Ureter (tissue), 1 donor: Measurements from ENCODE around the gene MRPL2. TPM values are rescaled to one million over a fixed set of nuclear protein-coding genes. Genes with fewer than 3 reads are reported as not detected.

Source experiments
- DNase-seq: peaks from one replicate; pipeline ENCODE4 v3.0.0-alpha.2; 2020; ENCODE audit warnings: low spot score
- total RNA-seq: library from RNA; stranded (reverse); gene quantifications from one replicate; pipeline ENCODE4 v1.2.4, GENCODE V29; 2023
- donor health status: DM: yes; HTN: yes; CAD: no.

Gene MRPL2
- total RNA-seq = 33.0 TPM

DNA sequence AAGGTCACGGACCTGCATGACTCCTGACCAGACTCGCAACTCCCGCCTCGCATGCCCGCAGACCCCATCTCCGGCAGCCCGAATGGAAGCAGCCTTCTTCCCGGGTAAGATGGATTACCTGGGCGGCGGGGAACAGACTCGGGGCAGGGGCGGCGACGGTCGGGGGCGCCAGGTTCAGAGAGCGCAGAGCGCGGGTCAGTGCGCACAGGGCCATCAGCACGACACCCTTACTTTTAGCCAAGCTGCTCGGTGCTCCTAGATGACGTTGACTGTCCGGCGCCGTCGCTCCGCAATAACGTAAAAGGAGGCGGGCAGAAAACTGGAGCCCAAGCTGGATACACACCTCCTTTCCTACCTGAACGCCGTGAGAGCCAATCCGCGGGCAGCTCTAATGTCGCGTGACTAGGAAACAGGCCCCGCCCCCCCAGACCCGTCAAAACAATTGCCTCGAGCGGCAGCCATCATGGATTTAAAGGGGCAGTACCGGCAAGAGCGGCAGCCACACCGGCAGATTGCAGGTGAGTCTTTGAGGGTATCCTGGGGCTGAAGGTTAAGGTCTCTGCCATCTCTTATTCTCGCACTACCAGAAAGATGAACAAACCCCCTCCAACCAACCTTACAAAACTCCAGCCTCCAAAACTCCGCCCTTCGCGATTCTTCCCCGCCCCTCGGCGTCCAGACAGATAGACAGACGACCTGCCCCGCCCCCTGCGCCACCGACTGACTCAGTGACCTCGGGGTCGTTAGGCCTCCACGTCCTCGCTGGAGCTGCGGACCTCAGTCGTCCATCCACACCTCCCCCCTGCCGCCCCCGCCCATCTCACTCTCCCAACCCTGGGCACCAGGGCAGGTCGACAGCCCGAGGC lies at the start of gene MRPL2, which contains the start of gene KLC4:
MRPL2 (minus strand) TSS at position 267 of the 866 bp plus-strand sequence; CDS start at position 214, 53 bp downstream.
KLC4 (plus strand) TSS at position 464 of the 866 bp plus-strand sequence. CDS start 1,705 bp downstream, outside the sequence.
- peak; percentile 98 for DNase-seq

DNA sequence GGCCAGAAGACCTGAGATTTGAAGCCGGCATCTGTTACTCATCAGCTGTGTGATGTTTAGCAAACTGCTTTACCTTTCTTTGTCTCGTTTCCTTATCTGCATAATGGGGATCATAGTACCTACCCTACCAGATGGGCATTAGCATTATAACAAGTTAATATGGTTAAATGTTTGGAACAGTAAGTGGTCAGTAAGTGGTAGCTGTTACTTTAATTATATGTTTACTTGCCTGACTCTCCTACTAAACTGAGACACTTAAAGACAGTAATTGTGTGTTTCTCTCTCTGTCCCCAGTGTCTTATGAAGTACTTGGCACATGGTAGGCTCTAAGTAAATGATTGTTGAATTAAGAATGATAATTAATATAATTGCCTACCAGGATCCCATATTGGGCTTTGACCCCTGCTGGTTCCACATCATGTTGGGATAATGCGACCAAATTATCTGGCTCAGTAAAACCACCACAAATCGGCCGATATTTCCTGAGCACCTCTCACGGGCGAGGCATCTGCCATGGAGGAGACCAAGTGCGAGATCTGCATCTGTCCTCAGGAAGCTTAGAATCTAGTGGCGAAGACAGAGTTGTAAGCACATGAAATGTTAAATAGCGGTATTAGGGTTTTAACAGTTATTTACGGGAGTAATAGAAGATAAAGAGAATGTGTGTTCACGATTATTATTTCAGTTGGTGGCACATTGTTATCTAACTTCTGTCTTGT lies 48.3 kb upstream of the MRPL2 start:
- DNase-seq = no peak

DNA sequence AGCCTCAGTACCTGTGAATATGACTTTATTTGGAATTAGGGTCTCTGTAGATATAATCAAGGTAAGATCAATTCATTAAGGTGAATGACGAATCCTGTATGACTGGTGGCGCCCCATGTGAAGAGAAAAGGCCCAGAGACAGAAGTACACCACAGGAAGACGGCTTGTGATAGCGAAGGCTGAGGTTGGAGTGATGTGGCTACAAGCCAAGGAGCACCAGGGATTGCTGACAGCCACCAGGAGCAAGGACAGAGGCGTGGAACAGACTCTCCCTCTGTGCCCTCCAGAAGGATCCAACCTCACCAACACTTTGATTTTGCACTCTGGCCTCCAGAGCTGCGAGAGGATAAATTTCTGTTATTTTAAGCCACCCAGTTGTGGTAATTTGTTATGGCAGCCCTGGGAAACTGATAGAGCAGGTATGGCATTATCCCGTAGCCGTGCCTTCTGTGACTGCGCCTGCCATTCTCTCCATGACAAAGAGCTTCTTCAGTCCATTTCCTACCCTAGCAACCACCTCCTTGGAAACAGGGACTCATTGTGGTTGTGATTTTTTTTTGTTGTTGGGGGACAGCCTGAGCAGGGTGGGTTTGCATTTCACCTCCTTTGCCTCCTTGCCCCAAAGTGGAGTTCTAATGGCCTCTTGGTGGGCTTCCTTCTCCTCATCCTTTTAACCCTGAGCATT lies 46.4 kb upstream of the MRPL2 start:
- DNase-seq = no peak

DNA sequence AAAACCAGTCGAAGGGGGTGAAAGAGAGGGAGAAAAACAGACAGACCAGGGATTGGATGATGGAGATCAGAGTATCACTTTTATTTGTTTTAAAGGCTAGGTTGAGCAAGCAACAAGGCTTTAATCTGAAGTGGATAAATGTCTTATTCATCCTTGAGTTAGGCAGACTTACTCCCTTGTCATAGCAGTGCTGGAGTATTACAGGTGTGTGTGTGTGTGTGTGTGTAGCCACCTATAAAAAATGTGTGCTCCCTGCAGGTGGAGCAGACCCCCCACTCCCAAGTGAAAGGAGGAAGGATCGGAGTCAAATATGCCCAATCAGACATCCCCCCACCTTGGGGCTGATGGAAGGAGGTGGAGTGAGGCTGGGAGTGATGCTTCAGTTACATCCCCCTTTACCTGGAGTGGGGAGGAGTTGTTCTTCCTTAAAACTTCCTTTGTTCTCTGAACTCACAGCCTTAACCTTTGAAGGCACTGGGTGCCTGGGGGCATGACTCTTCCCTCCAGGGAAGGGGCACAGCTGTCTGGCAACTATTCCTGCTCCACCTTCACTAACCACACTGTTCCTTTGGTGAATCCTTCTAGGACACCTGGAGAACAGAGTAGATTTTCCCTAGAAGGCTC lies 44.1 kb upstream of the MRPL2 start:
- no peak for DNase-seq

DNA sequence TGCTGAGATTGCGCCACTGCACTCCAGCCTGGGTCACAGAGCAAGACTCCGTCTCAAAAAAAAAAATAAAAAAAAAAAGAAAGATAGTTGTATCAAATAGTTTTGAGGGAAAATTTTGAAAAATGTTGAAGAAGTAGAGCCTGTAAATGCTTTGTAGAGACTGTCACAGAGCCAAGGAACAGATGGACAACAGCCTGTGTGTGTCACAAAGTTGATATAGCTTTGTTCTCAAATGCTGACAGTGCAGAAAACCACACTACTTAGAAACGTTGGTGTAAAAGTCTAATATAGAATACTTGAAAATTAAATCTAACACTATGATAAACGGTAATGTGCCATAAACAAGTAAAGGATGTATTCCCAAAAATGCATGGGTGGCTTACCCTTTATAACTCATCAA lies 42.3 kb upstream of the MRPL2 start:
- no peak for DNase-seq

DNA sequence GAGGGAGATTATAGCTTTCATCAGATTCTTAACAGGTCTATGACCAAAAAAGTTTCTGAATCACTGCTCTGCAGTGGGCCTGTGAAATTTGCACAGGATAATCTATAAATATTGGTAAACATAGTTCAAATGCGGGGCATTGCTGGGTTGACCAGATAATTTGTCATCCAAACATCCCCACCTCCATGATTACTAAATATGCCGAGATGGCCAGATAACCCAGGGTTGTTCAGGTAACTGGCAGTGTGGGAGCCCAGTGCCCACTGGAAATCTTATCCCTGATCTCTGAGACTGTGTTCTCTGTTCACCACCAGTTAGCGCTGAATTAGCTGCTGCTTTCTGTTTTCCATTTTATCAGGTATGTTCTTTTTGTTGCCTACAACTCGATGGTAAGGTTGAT lies 38.3 kb upstream of the MRPL2 start:
- no peak for DNase-seq

DNA sequence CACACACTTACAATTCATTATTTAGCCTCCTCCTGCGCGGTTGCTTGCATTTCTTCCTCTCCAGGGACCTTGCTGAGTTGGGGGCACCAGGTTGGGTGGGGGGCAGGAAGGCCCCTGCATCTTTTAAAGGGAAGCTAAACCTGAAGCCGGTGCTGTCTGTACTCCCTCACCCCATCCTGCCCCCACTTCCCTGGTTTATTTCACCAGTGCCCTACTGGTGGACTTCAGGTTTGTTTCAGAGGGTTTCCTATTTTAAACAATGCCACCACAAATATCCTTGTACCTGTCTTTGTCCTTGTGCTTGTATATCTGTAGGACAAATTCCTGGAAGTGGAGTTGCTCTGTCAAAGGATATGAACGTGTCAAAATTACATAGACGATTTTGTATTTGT lies 37.9 kb upstream of the MRPL2 start:
- no peak for DNase-seq

DNA sequence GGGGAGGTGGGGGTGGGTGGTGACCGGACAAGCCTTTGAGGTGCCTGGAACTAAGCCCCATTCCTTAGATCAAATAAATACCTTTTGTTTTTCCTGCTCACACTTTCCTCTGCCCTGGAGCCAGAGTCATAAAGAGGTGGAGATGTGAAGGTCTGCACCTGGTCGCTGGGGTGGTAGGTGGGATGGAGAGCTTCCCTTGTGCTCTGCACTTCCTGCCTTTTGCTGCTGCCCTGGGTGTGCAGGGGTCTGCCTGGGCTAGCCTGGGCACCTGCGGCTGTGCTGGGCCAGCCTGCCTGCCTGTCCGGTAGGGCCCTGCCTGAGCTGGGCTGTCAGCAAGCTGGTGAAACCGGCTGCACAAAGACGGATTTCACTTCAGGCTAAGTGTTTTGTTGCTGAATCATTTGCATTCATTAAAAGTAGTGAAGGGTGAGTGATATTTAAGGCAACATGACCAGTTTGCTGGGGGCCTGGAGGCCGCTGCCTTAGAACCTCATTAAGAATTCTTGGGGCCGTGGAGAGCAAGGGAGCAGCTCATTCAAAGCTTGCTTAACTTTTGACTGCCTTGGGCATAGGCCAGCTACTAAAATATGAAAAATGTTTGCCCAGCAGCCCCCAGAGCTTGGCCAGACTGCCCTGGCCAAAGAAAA lies 37.3 kb upstream of the MRPL2 start:
- DNase-seq = peak; percentile 62

DNA sequence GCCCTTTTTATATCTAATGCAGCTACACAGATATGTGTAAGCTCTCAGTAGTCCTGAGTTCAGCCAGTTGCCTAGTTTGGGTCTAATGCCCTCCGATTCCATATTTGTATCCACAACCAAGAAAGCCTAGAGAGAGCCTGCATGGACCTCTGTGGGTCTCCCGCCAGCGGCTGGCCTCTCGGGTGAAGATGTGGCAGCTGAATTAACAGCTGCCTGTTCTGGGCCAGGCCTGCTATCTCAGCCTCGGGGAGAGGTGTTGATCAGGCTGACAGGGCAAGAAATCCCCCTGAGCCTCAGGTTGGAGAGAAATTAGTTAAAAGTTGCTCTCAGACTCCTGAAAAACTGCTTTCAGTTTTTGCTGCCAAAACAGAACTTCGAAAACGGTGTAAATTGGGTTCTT lies 36.7 kb upstream of the MRPL2 start:
- no peak for DNase-seq

DNA sequence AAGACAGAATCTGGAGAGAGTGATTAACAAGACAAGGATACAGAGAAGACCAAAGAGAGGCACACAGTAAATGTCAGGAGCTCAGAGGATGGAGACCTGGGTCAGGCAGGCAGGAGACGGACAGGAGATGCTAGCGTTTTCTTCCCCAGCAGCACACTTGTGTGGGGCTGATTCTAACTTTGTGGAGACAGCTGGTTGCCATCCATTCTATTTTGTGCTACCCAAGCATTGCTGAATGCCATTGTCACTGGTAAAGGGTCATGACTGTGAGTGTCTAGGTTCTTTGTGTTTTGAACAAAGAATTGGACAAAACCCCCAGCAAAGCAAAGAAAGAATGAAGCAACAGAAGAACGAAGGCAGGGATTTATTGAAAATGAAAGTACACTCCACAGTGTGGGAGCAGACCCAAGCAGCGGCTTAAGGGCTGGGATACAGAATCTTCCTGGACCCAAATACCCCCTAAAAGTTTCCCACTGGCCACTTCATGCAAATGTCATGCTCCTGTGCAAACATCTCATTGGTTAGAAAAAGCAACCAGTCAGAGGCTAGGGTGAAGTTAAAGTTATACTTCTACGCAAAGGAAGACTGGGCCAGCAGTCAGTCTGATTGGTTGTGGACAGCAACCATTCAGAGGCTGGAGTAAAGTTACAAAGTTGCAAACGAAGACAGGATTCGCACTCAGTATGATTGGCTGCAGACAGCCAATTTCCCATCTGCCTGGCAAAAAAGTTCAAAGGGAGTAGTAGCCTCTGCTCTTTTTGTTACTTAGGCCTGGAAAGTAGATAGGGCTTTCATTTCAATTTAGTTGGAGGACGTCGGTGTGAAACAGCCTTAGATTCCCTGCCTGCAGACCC lies 34.4 kb upstream of the MRPL2 start:
- DNase-seq = no peak

DNA sequence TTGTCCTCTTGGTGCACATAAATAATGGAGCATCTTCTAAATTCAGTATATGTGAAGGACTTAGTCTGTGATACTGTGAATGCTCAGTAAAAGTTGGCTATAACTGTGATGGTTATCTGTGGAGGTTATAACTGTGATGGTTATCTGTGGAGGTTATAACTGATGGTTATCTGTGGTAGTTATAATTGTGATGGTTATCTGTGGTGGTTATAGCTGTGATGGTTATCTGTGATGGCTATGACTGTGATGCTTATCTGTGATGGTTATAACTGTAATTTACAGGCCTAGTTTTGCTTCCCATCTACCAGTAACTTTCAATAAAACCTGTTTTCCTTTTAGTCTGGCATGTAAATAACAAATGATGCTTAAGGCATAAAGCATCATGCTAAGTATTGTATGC lies 33.4 kb upstream of the MRPL2 start:
- no peak for DNase-seq

DNA sequence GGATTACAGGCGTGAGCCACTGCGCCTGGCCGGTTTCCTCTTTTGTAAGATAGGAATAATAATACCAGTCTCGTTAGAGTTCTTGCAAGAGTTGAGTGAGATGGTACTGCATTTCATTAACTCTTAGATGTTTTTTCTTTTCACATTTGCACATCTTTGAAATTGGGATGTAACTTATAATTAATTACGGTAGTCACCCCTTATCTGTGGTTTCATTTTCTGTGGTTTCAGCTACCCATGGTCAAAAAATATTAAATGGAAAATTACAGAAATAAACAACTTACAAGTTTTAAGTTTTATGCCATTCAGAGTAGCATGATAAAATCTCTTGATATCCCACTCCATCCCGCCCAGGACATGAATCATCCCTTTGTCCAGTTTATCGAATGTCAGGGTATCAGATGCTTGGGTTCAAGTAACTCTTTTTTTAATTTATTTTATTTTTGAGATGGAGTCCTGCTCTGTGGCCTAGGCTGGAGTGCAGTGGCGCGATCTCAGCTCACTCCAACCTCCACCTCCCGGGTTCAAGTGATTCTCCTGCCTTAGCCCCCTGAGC lies 32.3 kb upstream of the MRPL2 start:
- no peak for DNase-seq

DNA sequence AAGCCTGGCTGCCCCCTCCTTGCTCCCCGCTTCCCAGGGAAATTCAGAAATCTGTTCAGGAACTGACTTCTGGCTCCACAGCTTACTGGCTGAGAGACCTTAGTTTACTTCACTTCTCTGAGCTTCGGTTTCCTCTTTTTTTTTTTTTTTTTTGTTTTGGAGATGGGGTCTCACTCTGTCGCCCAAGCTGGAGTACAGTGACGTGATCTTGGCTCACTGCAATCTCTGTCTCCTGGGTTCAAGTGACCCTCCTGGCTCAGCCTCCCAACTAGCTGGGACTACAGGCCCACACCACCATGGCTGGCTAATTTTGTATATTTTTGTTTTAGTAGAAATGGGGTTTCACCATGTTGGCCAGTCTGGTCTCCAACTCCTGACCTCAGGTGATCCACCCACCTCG lies 31.8 kb upstream of the MRPL2 start:
- no peak for DNase-seq

DNA sequence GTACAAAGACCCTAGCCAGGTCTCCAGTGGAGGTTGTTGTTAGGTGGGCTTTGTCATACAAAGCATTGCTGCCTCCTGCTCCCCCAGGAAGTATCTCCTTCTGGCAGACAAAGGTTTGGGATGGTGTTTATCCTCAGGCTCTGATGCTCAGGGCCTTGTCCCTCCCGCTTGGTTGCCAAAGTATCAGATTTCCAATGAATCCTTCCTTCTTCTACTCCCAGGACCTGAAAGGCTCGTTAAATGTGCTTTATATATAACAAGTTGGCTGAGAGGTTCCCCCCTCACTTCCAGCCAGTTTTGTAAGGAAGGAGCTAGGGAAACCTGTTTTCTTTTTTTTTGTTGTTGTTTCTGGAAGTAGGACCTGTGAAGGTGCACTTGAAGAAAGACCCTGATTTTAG lies 31.3 kb upstream of the MRPL2 start:
- DNase-seq = no peak

DNA sequence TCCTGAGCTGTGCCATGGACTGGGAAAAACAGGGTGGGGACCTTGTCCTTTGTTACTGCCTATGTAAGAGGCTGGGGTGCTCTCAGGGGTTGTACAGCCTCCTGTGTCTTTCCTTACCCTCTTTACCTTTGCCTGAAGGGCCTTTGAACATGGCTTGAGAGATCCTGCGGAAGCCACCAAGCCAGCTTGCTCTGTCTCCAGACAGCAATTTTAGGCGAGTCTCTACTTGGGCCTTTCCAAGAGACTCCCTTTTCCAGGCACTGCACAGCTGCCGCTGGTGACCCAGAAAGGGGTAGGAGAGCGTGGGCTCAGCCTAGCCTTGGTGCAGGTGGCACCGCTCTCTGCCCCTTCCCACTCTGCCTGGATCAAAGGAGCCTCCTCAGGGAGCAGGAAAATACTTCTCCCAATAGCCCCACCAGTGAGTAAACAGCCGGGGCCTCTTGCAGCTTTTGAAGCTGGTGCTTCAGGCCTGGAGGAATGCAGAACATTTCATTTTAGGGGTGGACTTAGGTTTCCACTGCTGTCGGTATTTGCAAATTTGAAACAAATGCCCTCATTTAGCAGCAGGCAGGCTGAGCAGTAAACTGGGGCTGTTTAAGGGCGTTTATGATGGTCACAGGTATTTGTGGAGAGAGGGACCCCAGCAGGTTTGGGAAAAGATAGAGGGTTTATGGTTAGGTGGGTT lies 30.8 kb upstream of the MRPL2 start:
- no peak for DNase-seq

DNA sequence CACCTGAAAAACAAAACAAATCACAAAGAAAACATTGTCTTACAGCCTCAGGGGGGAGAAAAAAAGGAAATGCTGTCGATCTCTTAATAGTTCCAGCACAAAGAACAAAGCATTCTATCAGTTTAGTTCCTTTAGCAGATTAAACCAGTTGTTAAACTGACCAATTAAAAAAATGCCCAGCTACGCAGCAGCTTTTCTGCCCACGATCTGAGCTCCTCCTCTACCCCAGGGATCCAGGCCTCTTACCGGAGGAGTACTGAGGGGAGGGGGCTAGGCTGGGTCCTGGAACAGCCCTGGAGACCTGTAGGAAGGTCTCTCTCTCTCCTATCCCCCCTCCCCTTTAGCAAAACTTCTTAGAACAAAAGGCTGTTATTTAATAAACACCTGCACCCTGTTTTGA lies 30.2 kb upstream of the MRPL2 start:
- no peak for DNase-seq

DNA sequence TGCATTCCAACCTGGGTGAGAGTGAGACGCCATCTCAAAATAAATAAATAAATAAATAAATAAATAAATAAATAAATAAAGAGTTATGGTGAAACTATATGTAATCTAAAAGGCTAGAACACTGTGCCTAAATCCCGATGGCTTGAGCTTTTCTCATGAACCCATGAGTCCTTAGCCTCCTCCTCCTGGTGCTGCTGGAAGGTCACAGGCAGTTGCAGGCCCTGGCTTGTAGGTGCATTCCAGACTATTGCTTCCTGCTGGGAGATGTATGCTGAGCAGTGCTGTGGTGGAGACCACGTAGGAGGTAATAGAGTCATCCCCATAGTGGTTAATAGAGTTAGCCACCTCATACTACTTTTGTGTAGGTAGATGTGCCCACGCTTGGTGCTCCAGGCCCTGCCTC lies 29.4 kb upstream of the MRPL2 start:
- DNase-seq = peak; percentile 63

DNA sequence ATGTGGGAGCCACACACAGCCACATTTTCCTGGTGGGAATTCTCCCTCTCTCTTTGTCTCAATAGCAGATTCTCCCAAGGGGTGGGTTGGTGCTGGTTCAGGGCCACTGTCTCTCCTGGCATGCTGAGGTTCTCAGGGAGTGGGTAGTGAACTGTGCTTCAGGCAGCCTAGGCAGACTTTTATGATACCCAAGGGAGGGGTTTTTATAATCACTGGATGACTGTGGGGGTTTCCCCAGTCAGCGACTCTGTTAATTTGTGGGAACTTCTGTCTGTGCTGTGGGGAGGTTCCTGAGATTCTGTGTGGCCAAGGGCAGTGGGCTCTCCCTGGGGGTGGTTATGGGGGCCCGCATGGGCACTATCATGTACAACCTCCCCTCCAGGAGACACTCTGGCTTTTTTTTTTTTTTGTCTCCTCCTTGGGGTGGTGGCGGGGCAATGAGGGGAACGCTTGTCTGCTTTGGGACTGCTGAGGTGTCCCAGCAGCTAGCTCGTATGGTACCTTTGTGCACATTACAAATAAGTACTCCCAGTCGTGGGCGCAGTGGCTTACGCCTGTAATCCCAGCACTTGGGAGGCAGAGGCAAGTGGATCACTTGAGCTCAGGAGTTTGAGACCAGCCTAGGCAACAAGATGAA lies 26.9 kb upstream of the MRPL2 start:
- no peak for DNase-seq
